SK-MEL-5 (cell line): ENCODE measurements around the gene TBXAS1. TPM values are rescaled to one million over a fixed set of nuclear protein-coding genes. Genes with fewer than 3 reads are reported as not detected.

ENCODE experiments used
- DNase-seq: peaks from one replicate; pipeline ENCODE4 v3.0.0-alpha.2; 2016; ENCODE audit warnings: low read depth, low spot score
- in situ Hi-C: cut with HindIII; loops from 2 replicates; pipeline ENCODE4 v1.10.0; 2016; ENCODE audit warnings: low sequenced_read_pairs, high pct_unique_total_duplicates, low pct_unique_long_range_greater_than_20kb
- total RNA-seq: library from RNA; depleted of rRNA; stranded (reverse); fragments of >200 nt; shearing (Covaris generic); gene quantifications from 2 replicates; pipeline ENCODE4 v1.2.3, GENCODE V29; 2014

The TBXAS1 gene
- total RNA-seq, 1 experiment from 2014 or later = 3.4 TPM

GRCh38 chr7:140026935-140027334 is 197.9 kb downstream of the TBXAS1 start:
- in situ Hi-C loops = no loop called here
- DNase-seq = no peak

- in situ Hi-C loops = no loop called here
- no peak for DNase-seq
These were observed 198.8 kb downstream of the TBXAS1 start for GRCh38 chr7:140027858-140028257.

GRCh38 chr7:140028311-140028710 is 199.2 kb downstream of the TBXAS1 start:
- DNase-seq = no peak
- in situ Hi-C loops = no loop called here

GRCh38 chr7:140029072-140029471 is 200.0 kb downstream of the TBXAS1 start:
- in situ Hi-C loops = no loop called here
- no peak for DNase-seq

GRCh38 chr7:140031364-140031763 is 202.3 kb downstream of the TBXAS1 start:
- no peak for DNase-seq
- in situ Hi-C loops = no loop called here

- in situ Hi-C loops = no loop called here
- DNase-seq = no peak
These were observed 204.0 kb downstream of the TBXAS1 start for GRCh38 chr7:140033036-140033435.

- in situ Hi-C loops = no loop called here
- no peak for DNase-seq
These were observed 204.8 kb downstream of the TBXAS1 start for GRCh38 chr7:140033779-140034363.

- in situ Hi-C loops = no loop called here
- DNase-seq = no peak
These were observed 205.4 kb downstream of the TBXAS1 start for GRCh38 chr7:140034421-140034820.

GRCh38 chr7:140035400-140036223 is 206.5 kb downstream of the TBXAS1 start:
- no peak for DNase-seq
- in situ Hi-C loops = no loop called here

GRCh38 chr7:140036224-140036962 is 207.3 kb downstream of the TBXAS1 start:
- in situ Hi-C loops = no loop called here

GRCh38 chr7:140039066-140039465 is 210.0 kb downstream of the TBXAS1 start:
- in situ Hi-C loops = no loop called here
- no peak for DNase-seq

More at GRCh38 chr7:140036224-140036962, 207.3 kb downstream of the TBXAS1 start:
- DNase-seq = no peak

- DNase-seq = no peak
- in situ Hi-C loops = no loop called here
These were observed 210.8 kb downstream of the TBXAS1 start for GRCh38 chr7:140039896-140040295.

GRCh38 chr7:140041659-140042385 is 212.8 kb downstream of the TBXAS1 start:
- DNase-seq = no peak
- in situ Hi-C loops = no loop called here

- in situ Hi-C loops = no loop called here
- DNase-seq = no peak
These were observed 213.3 kb downstream of the TBXAS1 start for GRCh38 chr7:140042386-140042670.

- in situ Hi-C loops = no loop called here
- DNase-seq = no peak
These were observed 215.2 kb downstream of the TBXAS1 start for GRCh38 chr7:140044251-140044650.

- in situ Hi-C loops = no loop called here
- DNase-seq = no peak
These were observed 216.6 kb downstream of the TBXAS1 start for GRCh38 chr7:140045697-140046096.

- in situ Hi-C loops = no loop called here
These were observed 218.1 kb downstream of the TBXAS1 start for GRCh38 chr7:140047197-140047596.

GRCh38 chr7:140048138-140048537 is 219.1 kb downstream of the TBXAS1 start:
- no peak for DNase-seq
- in situ Hi-C loops = no loop called here

More at GRCh38 chr7:140047197-140047596, 218.1 kb downstream of the TBXAS1 start:
- no peak for DNase-seq
